ENCODE measurements around the gene CDC42EP5. TPM values are rescaled to one million over a fixed set of nuclear protein-coding genes. Genes with fewer than 3 reads are reported as not detected.

CDC42EP5 gene
- total RNA-seq, 1 experiment from 2014 or later, result 25.1 TPM

DNA sequence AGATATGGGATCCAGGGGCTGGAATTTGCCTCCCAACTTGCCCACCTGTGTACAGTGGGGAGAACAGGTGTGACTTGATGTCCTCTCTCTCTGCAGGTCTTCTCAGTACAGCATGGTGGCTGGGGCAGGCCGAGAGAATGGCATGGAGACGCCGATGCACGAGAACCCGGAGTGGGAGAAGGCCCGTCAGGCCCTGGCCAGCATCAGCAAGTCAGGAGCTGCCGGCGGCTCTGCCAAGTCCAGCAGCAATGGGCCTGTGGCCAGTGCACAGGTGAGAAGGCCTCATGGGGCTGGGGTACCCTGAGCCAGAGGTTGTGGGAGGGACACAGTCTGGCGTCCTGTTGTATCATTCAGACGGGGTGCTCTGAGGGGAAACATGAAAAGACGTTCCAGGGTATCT, 21.1 kb downstream of the CDC42EP5 start:
- CTCF ChIA-PET, result no interaction called here

DNA sequence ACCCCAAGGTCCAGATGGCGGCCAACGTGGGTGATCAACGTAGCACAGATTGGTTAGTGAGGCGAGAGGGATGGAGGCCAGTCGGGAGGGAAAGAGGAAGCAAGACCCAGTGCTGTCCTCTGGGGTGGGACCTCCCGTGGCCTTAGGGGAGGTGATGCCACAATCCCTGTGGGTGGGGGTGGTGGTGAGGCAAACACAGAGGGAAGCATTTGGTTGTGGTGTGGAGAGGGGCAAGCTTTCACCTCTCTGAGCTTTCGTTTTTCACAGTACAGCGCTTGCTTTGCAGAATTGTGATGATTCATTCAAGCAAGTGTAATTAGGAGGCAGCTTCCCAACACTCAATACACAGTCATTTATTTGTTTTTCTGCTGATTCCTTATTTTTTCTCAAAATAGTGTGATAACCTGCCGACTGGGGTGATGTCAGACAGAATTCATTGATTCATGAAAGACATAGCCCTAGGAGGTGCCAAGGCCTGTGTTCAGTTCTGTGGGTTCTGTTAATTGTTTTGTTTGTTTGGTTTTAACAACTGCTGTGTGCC, 21.7 kb downstream of the CDC42EP5 start:
- peak overlapping the region; percentile 96; the same call in 1 of the 2 replicates for H3K4me3 ChIP-seq
- peaks cover 25% of the 10 kb centered on the region for H3K4me1 ChIP-seq (replicated peaks; ENCODE audit: insufficient read depth)
- DNase-seq, result no peak
- POLR2A ChIA-PET (ENCODE audit: unreplicated experiment), result no interaction called here
- peaks cover 55% of the 10 kb centered on the region for H3K36me3 ChIP-seq (ENCODE audit: low read depth)
- intact Hi-C loops (cut with micrococcal nuclease; ENCODE audit: unreplicated experiment), result no loop called here
- no peaks in the 10 kb centered on the region for H3K27me3 ChIP-seq (ENCODE audit: insufficient read depth, low read depth)
- H3K27ac ChIP-seq, result no peak overlapping the region
- peaks cover 66% of the 10 kb centered on the region for H4K20me1 ChIP-seq (ENCODE audit: insufficient read depth)
- no peaks in the 10 kb centered on the region for H3K9me2 ChIP-seq (ENCODE audit: insufficient read depth)
- H3K4me2 ChIP-seq, result peak overlapping the region; percentile 95; the same call in 1 of the 2 replicates
- H2AFZ ChIP-seq, result no peak overlapping the region
- no TSS peak for BruUV-seq (replicated peaks)
- CTCF ChIA-PET, result interaction anchor here (0.6 kb wide), 1 partner anchor 290 kb away, joined by 18 read pairs; no protein-coding TSS in a partner anchor
- peaks cover 17% of the 10 kb centered on the region; the same call in 1 of the 2 replicates for H3F3A ChIP-seq (ENCODE audit: insufficient read depth, low read depth)
- H3K79me2 ChIP-seq (ENCODE audit: low read depth), result peaks cover 96% of the 10 kb centered on the region
- TF ChIP-seq, protein P1, sequence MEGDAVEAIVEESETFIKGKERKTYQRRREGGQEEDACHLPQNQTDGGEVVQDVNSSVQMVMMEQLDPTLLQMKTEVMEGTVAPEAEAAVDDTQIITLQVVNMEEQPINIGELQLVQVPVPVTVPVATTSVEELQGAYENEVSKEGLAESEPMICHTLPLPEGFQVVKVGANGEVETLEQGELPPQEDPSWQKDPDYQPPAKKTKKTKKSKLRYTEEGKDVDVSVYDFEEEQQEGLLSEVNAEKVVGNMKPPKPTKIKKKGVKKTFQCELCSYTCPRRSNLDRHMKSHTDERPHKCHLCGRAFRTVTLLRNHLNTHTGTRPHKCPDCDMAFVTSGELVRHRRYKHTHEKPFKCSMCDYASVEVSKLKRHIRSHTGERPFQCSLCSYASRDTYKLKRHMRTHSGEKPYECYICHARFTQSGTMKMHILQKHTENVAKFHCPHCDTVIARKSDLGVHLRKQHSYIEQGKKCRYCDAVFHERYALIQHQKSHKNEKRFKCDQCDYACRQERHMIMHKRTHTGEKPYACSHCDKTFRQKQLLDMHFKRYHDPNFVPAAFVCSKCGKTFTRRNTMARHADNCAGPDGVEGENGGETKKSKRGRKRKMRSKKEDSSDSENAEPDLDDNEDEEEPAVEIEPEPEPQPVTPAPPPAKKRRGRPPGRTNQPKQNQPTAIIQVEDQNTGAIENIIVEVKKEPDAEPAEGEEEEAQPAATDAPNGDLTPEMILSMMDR (conservative IDR thresholded peaks at IDR 0.05), result no peak
- no peak for TF ChIP-seq EZH2 (IDR thresholded peaks at IDR 0.05; ENCODE audit: low read depth)
- no peaks in the 10 kb centered on the region for H3K9me3 ChIP-seq (ENCODE audit: insufficient read depth, low read depth)

More for the DNA sequence above, 21.1 kb downstream of the CDC42EP5 start:
- TF ChIP-seq, protein P1 (conservative IDR thresholded peaks at IDR 0.05), result no peak
- TF ChIP-seq EZH2 (IDR thresholded peaks at IDR 0.05; ENCODE audit: low read depth), result no peak
- Histone ChIP-seq H2AFZ (no peak overlapping the region), H3K9me3 (ENCODE audit: insufficient read depth, low read depth) (no peaks in the 10 kb centered on the region), H3F3A (ENCODE audit: insufficient read depth, low read depth) (peaks cover 17% of the 10 kb centered on the region; the same call in 1 of the 2 replicates), H3K36me3 (ENCODE audit: low read depth) (peaks cover 54% of the 10 kb centered on the region), H3K27me3 (ENCODE audit: insufficient read depth, low read depth) (no peaks in the 10 kb centered on the region), H3K9me2 (ENCODE audit: insufficient read depth) (no peaks in the 10 kb centered on the region), H4K20me1 (ENCODE audit: insufficient read depth) (peaks cover 66% of the 10 kb centered on the region), H3K27ac (no peak overlapping the region), H3K79me2 (ENCODE audit: low read depth) (peaks cover 90% of the 10 kb centered on the region), H3K4me2 (peak overlapping the region; percentile 95; the same call in 1 of the 2 replicates), H3K4me3 (no peak overlapping the region), H3K4me1 (replicated peaks; ENCODE audit: insufficient read depth) (peaks cover 21% of the 10 kb centered on the region)
- no TSS peak for BruUV-seq (replicated peaks)
- intact Hi-C loops (cut with micrococcal nuclease; ENCODE audit: unreplicated experiment), result no loop called here
- no peak for DNase-seq
- POLR2A ChIA-PET (ENCODE audit: unreplicated experiment), result no interaction called here

DNA sequence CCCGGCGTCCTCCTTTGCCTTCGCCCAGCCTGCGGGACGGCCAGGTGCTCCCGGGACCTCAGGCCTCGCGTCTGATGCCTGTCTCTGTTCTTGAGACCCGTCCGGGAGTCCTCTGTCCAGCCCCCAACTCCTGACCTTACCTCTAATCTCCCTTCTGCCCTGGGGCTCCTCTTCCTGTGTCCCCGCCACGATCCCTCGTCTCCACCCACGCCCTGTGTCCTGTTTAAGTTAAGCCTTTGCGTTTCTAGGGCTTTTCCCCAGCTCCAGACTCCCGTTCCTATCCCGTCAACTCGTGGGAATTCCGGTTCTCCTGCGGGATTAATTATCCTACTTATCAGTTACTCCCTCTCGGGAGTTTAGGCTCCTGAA, 23.4 kb downstream of the CDC42EP5 start:
- Histone ChIP-seq H3K36me3 (ENCODE audit: low read depth) (peaks cover 46% of the 10 kb centered on the region), H3K9me2 (ENCODE audit: insufficient read depth) (no peaks in the 10 kb centered on the region), H3K9me3 (ENCODE audit: insufficient read depth, low read depth) (no peaks in the 10 kb centered on the region), H4K20me1 (ENCODE audit: insufficient read depth) (peaks cover 55% of the 10 kb centered on the region), H3K79me2 (ENCODE audit: low read depth) (peaks cover 90% of the 10 kb centered on the region), H3K27me3 (ENCODE audit: insufficient read depth, low read depth) (no peaks in the 10 kb centered on the region), H3F3A (ENCODE audit: insufficient read depth, low read depth) (peaks cover 17% of the 10 kb centered on the region; the same call in 1 of the 2 replicates), H3K27ac (peak overlapping the region; percentile 65), H3K4me1 (replicated peaks; ENCODE audit: insufficient read depth) (peaks cover 25% of the 10 kb centered on the region), H3K4me3 (peak overlapping the region; percentile 96), H3K4me2 (peak overlapping the region; percentile 95), H2AFZ (peak overlapping the region; percentile 77)
- intact Hi-C loops (cut with micrococcal nuclease; ENCODE audit: unreplicated experiment), result loop anchor here (1.0 to 2.0 kb wide), 2 partner anchors 14 to 581 kb away; partner anchors contain the start of gene LENG9
- no peak for DNase-seq
- CTCF ChIA-PET, result no interaction called here
- POLR2A ChIA-PET (ENCODE audit: unreplicated experiment), result interaction anchor here (0.5 kb wide), 1 partner anchor 18 kb away, joined by 3 read pairs; no protein-coding TSS in a partner anchor
- no TSS peak for BruUV-seq (replicated peaks)
- TF ChIP-seq EZH2 (IDR thresholded peaks at IDR 0.05; ENCODE audit: low read depth), result no peak
- TF ChIP-seq, protein P1 (conservative IDR thresholded peaks at IDR 0.05), result no peak

Data from PC-9 (cell line).